GM12875 (cell line): Measurements from ENCODE around the gene PIK3R2.
A peak's percentile ranks its signal among the peaks of the same experiment; 100 is the strongest.

Source experiments
- H3K4me3 ChIP-seq: one replicate; pipeline ENCODE4 v1.5.1; 2011; ENCODE audit warnings: low read depth, low read length, control low read depth
- CTCF ChIP-seq: IDR thresholded peaks from 2 replicates; pipeline ENCODE4 v1.5.1; 2011; ENCODE audit warnings: low read depth, mild to moderate bottlenecking, control low read depth, inconsistent platforms, low read length, moderate library complexity, borderline replicate concordance; ENCODE audit not compliant: insufficient read depth

PIK3R2 gene

GRCh38 chr19:18197306-18197705 lies 44.3 kb downstream of the PIK3R2 start:
- no peak overlapping the region for H3K4me3 ChIP-seq
- TF ChIP-seq CTCF, result no peak

DNA sequence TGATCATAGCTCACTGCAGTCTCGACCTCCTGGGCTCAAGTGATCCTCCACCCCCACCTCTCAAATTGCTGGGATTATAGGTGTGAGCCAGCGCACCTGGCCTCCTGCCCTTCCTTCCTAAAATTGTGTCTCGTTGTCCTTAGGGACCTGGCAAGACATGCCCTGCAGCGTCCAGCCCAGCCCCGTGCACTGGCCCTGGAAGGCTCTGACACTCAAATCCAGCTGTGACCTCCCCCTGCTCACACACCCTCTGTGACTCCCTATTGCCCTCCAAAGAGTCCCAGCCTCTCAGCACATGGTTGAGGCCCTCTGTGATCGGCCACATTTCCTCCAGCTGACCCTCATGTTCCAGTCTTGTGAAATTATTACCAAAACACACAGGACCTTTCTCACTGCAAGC lies 45.0 kb downstream of the PIK3R2 start:
- no peak for TF ChIP-seq CTCF
- no peak overlapping the region for H3K4me3 ChIP-seq

DNA sequence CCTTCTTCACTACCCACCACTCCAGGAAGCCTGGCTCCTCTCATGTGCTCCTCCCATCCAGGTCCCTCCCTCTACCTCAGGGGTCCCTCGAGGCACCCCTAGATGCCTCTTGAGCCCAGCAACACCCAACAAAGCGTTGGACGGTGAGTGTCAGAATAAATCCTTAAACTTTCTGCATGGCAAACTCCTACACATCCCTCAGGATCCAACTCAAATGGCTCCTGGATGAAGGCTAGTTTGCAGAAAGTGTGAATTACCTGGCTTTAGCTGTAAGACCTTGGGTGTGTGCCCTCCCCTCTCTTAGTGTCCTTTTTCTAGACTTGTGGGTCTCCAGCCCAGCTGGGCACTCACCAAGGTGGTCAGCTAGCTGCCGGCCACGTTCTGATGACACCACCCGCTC lies 45.4 kb downstream of the PIK3R2 start:
- H3K4me3 ChIP-seq, result no peak overlapping the region

DNA sequence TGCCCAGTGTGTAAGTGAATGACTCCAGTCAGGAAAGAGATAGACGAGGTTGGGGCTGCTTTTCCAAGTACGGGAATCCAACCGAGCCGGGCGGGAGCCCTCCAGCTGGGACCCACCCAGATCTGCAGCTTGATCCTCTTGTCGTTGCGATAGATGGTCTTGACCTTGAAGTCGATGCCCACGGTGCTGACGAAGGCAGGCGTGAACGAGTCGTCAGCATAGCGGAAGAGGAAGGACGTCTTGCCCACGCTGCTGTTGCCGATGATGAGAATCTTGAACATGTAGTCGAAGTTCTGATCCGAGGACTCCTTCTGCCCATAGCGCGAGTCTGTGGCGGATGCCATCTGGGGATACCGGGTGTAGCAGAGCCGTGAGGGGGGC lies 49.4 kb downstream of the PIK3R2 start:
- H3K4me3 ChIP-seq, result no peak overlapping the region
- TF ChIP-seq CTCF, result no peak

More for the DNA sequence above, 45.4 kb downstream of the PIK3R2 start:
- no peak for TF ChIP-seq CTCF

DNA sequence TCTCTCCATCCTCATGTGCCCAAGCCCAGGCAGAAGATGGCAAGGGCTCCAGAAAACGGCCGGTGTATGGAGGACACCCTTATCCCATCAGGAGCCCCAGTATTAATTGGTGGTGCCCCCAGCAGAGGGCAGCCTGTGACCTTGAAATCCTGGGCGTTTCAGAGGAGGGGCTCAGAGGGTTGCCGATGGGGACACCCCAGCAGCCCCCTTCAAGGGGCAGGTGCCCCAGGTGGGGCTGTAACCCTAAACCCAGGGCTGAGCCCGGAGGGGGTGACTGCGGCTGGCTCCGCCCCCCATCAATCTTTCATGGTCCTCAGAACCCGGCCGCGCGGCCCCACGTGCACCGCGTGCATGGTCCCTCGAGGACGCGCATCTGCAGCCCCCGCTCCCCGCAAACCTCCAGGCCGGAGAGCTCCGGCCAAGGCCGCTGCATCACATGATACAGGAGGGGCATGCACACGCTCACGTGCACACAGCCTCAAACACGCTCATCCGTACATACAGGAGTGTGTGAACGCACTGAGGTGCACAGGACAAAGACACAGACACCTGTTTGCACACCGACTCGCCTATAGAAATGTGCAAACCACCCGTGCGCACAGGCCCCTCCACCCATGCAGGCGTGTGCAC lies 49.9 kb downstream of the PIK3R2 start:
- peak overlapping the region; percentile 81 for H3K4me3 ChIP-seq
- TF ChIP-seq CTCF, result peak; percentile 43

DNA sequence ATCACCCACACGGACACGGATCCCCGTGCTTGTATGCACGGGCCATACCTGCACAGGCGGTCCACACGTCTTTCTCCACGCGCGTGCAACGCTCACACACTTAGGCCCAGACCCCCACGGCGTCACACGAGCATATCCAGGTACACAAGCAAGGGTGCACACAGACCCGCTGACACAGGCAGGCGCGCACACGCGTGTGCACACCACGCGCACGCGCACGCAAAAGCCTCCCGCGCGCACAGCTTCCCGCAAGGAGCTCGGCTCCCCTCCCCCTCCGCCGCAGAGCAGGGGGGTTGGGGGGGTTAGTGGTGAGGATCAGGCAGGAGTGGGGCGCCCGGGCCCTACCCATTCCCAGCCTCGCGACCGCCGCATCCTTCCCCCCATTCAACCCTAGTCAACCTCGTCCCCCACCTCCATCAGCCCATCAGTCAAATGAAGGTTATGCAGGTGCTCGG lies 50.5 kb downstream of the PIK3R2 start:
- H3K4me3 ChIP-seq, result peak overlapping the region; percentile 81

More for the DNA sequence above, 50.5 kb downstream of the PIK3R2 start:
- TF ChIP-seq CTCF, result no peak
